Measurements from ENCODE around the gene AP3B1.

AP3B1 gene

DNA sequence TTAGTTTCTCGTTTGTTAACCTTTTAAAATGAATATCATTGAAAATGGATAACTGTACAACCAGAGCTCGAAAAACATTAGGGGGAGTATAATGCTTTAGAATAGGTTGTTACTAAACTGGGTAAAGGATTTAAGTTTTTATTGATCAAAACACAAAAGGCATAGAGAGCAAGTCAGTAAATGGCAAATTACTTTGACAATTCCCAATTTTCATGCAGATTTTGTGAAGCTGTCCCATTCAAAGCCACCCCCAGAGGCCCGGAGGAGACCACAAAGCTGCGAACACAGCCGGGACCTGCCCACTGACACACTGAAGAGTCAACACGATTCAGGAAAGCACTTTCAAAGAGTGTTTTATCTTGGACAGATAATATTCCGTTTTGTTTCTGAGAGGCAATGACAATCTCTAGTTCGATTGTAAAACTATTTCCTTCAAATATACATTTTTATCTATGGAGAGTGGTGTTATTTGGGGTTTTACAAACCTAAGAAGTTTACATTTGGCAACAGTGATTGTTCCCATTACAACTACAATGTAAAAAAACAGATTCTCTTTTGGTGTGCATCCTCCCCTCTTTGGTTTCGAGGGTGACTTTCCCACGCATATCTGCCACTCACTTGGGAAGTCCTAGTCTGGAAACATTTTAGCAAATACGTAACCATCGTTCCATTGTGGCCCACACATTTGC, 335.7 kb downstream of the AP3B1 start:
- DNase-seq, result no peak
- intact Hi-C loops (cut with DNase I), result loop anchor here (10.0 kb wide), 1 partner anchor 54 kb away; no protein-coding TSS in a partner anchor

GRCh38 chr5:77957931-77958521, 336.5 kb downstream of the AP3B1 start:
- intact Hi-C loops (cut with DNase I), result loop anchor here (10.0 kb wide), 1 partner anchor 53 kb away; no protein-coding TSS in a partner anchor

DNA sequence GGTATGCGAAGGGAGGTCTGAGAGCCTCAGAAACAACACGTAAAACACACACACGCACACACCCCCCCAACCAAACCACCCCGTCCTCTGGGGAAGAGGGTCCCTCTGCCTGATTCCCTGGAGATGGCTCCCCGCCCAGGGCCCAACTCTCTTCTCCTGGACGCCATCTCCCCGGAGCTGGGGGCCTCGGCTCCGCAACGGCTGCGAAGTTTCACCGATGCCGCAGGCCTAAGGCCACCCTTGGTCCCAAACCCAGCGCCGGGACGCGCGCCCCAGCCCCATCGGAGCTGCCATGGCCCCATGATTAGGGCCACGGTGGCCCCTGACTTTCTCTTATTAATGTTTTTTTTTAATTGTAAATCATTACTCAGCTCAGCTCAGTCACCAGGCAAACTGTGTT, 337.0 kb downstream of the AP3B1 start:
- intact Hi-C loops (cut with DNase I), result loop anchor here (10.0 kb wide), 1 partner anchor 53 kb away; no protein-coding TSS in a partner anchor

More at GRCh38 chr5:77957931-77958521, 336.5 kb downstream of the AP3B1 start:
- DNase-seq, result peak in 6 of 42 donors; percentile 7 to 38 (median 28)

DNA sequence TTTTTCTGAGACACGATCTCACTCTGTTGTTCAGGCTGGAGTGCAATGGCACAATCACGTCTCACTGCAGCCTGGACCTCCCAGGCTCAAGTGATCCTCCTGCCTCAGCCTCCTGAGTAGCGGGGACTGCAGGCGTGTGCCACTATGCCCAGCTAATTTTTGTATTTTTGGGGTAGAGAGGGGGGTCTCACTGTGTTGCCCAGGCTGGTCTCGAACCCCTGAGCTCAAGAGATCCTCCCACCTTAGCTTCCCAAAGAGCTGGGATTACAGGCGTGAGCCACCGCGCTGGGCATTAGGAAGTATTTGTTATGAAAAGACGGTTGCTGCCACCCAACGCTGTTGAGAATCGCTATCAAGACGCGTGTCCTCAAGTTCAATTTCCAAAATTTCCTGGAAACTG, 337.4 kb downstream of the AP3B1 start:
- DNase-seq, result no peak
- intact Hi-C loops (cut with DNase I), result loop anchor here (10.0 kb wide), 1 partner anchor 52 kb away; no protein-coding TSS in a partner anchor

More for the DNA sequence above, 337.0 kb downstream of the AP3B1 start:
- DNase-seq, result no peak

DNA sequence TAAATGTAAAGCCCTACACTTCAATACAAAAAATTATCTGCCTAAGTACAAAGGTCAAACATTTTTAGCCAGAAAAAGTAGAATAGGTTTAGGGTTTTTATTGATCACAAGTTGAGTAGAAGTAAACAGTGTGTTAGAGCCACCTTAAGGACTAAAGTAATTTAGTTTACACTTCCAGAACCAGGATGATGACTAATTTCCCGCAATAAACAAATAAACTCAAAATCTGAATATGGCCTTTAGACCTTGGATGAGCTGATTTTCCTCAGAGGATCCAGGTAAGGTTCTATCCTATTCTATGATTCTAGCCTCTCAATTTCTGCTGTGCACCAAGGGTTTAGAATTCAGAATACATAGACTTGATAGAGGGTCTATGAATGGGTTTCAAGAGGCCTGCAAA, 338.9 kb downstream of the AP3B1 start:
- intact Hi-C loops (cut with DNase I), result loop anchor here (10.0 kb wide), 1 partner anchor 51 kb away; no protein-coding TSS in a partner anchor
- no peak for DNase-seq

DNA sequence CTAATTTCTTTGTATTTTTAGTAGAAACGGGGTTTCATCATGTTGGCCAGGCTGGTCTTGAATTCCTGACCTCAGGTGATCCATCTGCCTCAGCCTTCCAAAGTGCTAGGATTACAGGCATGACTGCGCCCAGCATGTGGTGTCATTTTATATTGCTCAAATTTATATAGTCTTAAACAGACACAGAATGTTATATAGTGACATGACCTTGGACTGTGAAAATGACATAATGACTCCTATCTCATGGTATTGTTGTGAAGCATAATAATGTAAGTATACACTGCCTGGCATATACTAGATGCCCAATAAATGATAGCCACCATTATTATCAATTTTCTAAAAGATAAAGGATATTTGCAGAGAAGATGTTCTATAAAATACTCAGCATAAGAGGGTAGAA, 341.1 kb downstream of the AP3B1 start:
- DNase-seq, result no peak
- intact Hi-C loops (cut with DNase I), result loop anchor here (10.0 kb wide), 1 partner anchor 49 kb away; no protein-coding TSS in a partner anchor

DNA sequence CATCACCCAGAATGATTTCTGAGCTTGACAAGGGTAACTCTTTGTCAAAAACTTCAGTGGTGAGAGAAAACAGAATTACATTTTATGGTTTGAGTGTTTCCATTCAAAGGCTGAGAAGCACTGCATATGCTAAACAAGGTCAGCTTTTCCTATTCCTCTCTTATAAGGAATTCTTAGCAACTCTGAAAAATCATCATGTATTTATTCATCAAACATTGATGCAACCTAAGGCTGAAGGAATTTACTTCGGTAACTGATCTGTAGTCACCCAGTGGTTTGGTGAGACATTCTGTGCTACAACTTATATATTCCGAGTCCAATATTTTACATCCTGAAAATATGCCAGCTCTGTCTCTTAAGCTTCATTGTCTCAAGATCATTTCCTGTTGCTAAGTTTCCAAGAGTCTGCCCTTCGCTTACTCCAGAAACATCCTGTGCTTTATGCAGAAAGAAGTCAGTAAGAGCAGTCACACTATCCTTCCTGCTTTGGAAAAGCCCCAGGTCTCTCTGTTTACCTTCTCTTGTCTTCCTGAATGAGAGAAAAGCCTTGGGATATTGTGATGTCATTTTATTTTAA, 341.8 kb downstream of the AP3B1 start:
- no peak for DNase-seq
- intact Hi-C loops (cut with DNase I), result loop anchor here (10.0 kb wide), 1 partner anchor 48 kb away; no protein-coding TSS in a partner anchor
